ENCODE results near the gene RFTN2. TPM values are rescaled to one million over a fixed set of nuclear protein-coding genes. Genes with fewer than 3 reads are reported as not detected.
"Not testable (repeated sequence)": the region's sequence is repeated elsewhere in the genome, so short reads cannot be mapped to it uniquely, and the experiment has no call there.

The RFTN2 gene
- total RNA-seq, 1 experiment from 2014 or later, result 5.8 TPM

GRCh38 chr2:197705121-197705911 lies 29.9 kb upstream of the RFTN2 start, which contains the start of gene MARS2:
MARS2 (plus strand) TSS chr2:197705369; CDS start chr2:197705406, 37 bp downstream.
- H3K36me3 ChIP-seq (ENCODE audit: insufficient read depth, low read length, poor library complexity, severe bottlenecking), result no peaks in the 10 kb centered on the region
- no peaks in the 10 kb centered on the region for H3K9me3 ChIP-seq (ENCODE audit: low read depth, low read length, poor library complexity, severe bottlenecking)
- peak within 1 kb of the TSS; percentile 95 for H3K4me3 ChIP-seq (ENCODE audit: low read depth, low read length, poor library complexity, severe bottlenecking)
- intact Hi-C loops (cut with micrococcal nuclease; ENCODE audit: unreplicated experiment), result loop anchor here (5.0 kb wide), 2 partner anchors 203 to 592 kb away; partner anchors contain the start of gene HSPE1
- H3K27me3 ChIP-seq (replicated peaks; ENCODE audit: insufficient read depth, low read depth, low read length, poor library complexity), result no peaks in the 10 kb centered on the region
- DNase-seq (ENCODE audit: low spot score), result peak; percentile 95
- H3K27ac ChIP-seq (ENCODE audit: low read depth, low read length, poor library complexity, severe bottlenecking), result peak within 1 kb of the TSS; percentile 87
- ChIA-PET CTCF (interaction anchor here (0.6 to 0.7 kb wide), 2 partner anchors 29 to 216 kb away, joined by 3 to 5 read pairs; no protein-coding TSS in a partner anchor), POLR2A (ENCODE audit: low non-redundant PET) (interaction anchor here (0.6 kb wide), 1 partner anchor 702 kb away, joined by 3 read pairs; no protein-coding TSS in a partner anchor)
- peaks cover 7% of the 10 kb centered on the region for H3K4me1 ChIP-seq (ENCODE audit: insufficient read depth, low read length, poor library complexity, severe bottlenecking)
- no peak for TF ChIP-seq EZH2 (IDR thresholded peaks at IDR 0.05; ENCODE audit: borderline replicate concordance, low read depth, low read length, poor library complexity, severe bottlenecking)
- TF ChIP-seq CTCF (conservative IDR thresholded peaks at IDR 0.05; ENCODE audit: low read depth, low read length), result no peak
- no TSS peak for BruUV-seq (replicated peaks)

GRCh38 chr2:197704434-197705120 lies 29.2 kb upstream of the RFTN2 start:
- POLR2A ChIA-PET (ENCODE audit: low non-redundant PET), result no interaction called here
- intact Hi-C loops (cut with micrococcal nuclease; ENCODE audit: unreplicated experiment), result loop anchor here (5.0 kb wide), 2 partner anchors 202 to 593 kb away; partner anchors contain the start of gene HSPE1
- TF ChIP-seq EZH2 (IDR thresholded peaks at IDR 0.05; ENCODE audit: borderline replicate concordance, low read depth, low read length, poor library complexity, severe bottlenecking), result no peak
- TF ChIP-seq CTCF (conservative IDR thresholded peaks at IDR 0.05; ENCODE audit: low read depth, low read length), result no peak
- Histone ChIP-seq H3K4me3 (ENCODE audit: low read depth, low read length, poor library complexity, severe bottlenecking) (peak overlapping the region; percentile 95), H3K36me3 (ENCODE audit: insufficient read depth, low read length, poor library complexity, severe bottlenecking) (no peaks in the 10 kb centered on the region), H3K4me1 (ENCODE audit: insufficient read depth, low read length, poor library complexity, severe bottlenecking) (peaks cover 7% of the 10 kb centered on the region), H3K27ac (ENCODE audit: low read depth, low read length, poor library complexity, severe bottlenecking) (peak overlapping the region; percentile 87), H3K27me3 (replicated peaks; ENCODE audit: insufficient read depth, low read depth, low read length, poor library complexity) (no peaks in the 10 kb centered on the region), H3K9me3 (ENCODE audit: low read depth, low read length, poor library complexity, severe bottlenecking) (no peaks in the 10 kb centered on the region)
- CTCF ChIA-PET, result interaction anchor here (0.6 to 0.7 kb wide), 2 partner anchors 28 to 215 kb away, joined by 3 to 5 read pairs; no protein-coding TSS in a partner anchor
- DNase-seq (ENCODE audit: low spot score), result no peak
- BruUV-seq (replicated peaks), result TSS peak; percentile 99

- BruUV-seq (replicated peaks), result no TSS peak
- Histone ChIP-seq H3K27ac (ENCODE audit: low read depth, low read length, poor library complexity, severe bottlenecking) (no peak overlapping the region), H3K4me1 (ENCODE audit: insufficient read depth, low read length, poor library complexity, severe bottlenecking) (no peaks in the 10 kb centered on the region), H3K27me3 (replicated peaks; ENCODE audit: insufficient read depth, low read depth, low read length, poor library complexity) (no peaks in the 10 kb centered on the region), H3K9me3 (ENCODE audit: low read depth, low read length, poor library complexity, severe bottlenecking) (no peaks in the 10 kb centered on the region), H3K36me3 (ENCODE audit: insufficient read depth, low read length, poor library complexity, severe bottlenecking) (no peaks in the 10 kb centered on the region), H3K4me3 (ENCODE audit: low read depth, low read length, poor library complexity, severe bottlenecking) (no peak overlapping the region)
- CTCF ChIA-PET, result no interaction called here
- POLR2A ChIA-PET (ENCODE audit: low non-redundant PET), result no interaction called here
- intact Hi-C loops (cut with micrococcal nuclease; ENCODE audit: unreplicated experiment), result no loop called here
- no peak for DNase-seq (ENCODE audit: low spot score)
- TF ChIP-seq CTCF (conservative IDR thresholded peaks at IDR 0.05; ENCODE audit: low read depth, low read length) (no peak), EZH2 (IDR thresholded peaks at IDR 0.05; ENCODE audit: borderline replicate concordance, low read depth, low read length, poor library complexity, severe bottlenecking) (no peak)
Observed at GRCh38 chr2:197700960-197701359, 25.6 kb upstream of the RFTN2 start.

- CTCF ChIA-PET; H3K27ac ChIP-seq (ENCODE audit: low read depth, low read length, poor library complexity, severe bottlenecking); POLR2A ChIA-PET (ENCODE audit: low non-redundant PET); H3K36me3 ChIP-seq (ENCODE audit: insufficient read depth, low read length, poor library complexity, severe bottlenecking); DNase-seq (ENCODE audit: low spot score); H3K9me3 ChIP-seq (ENCODE audit: low read depth, low read length, poor library complexity, severe bottlenecking); intact Hi-C loops (cut with micrococcal nuclease; ENCODE audit: unreplicated experiment); H3K4me3 ChIP-seq (ENCODE audit: low read depth, low read length, poor library complexity, severe bottlenecking); H3K4me1 ChIP-seq (ENCODE audit: insufficient read depth, low read length, poor library complexity, severe bottlenecking); BruUV-seq (replicated peaks); H3K27me3 ChIP-seq (replicated peaks; ENCODE audit: insufficient read depth, low read depth, low read length, poor library complexity): not testable (repeated sequence)
Observed at GRCh38 chr2:197699724-197700123, 24.3 kb upstream of the RFTN2 start.

- intact Hi-C loops (cut with micrococcal nuclease; ENCODE audit: unreplicated experiment); H3K36me3 ChIP-seq (ENCODE audit: insufficient read depth, low read length, poor library complexity, severe bottlenecking); BruUV-seq (replicated peaks); POLR2A ChIA-PET (ENCODE audit: low non-redundant PET); H3K27ac ChIP-seq (ENCODE audit: low read depth, low read length, poor library complexity, severe bottlenecking); H3K9me3 ChIP-seq (ENCODE audit: low read depth, low read length, poor library complexity, severe bottlenecking); H3K27me3 ChIP-seq (replicated peaks; ENCODE audit: insufficient read depth, low read depth, low read length, poor library complexity); H3K4me1 ChIP-seq (ENCODE audit: insufficient read depth, low read length, poor library complexity, severe bottlenecking); CTCF ChIA-PET; H3K4me3 ChIP-seq (ENCODE audit: low read depth, low read length, poor library complexity, severe bottlenecking); DNase-seq (ENCODE audit: low spot score): not testable (repeated sequence)
Observed at GRCh38 chr2:197696571-197696970, 21.2 kb upstream of the RFTN2 start.
